GM12865 (cell line): ENCODE data around the gene MID1.

Source experiments
- DNase-seq: peaks from one replicate; pipeline ENCODE4 v3.0.0; 2010; ENCODE audit warnings: low read depth
- H3K4me3 ChIP-seq: 2 replicates; pipeline ENCODE4 v1.5.1; 2011; ENCODE audit warnings: mild to moderate bottlenecking, low read depth, low read length, control low read depth
- CTCF ChIP-seq: IDR thresholded peaks from 2 replicates; pipeline ENCODE4 v1.5.1; 2011; ENCODE audit warnings: low read length, control low read depth, low read depth, inconsistent platforms; ENCODE audit not compliant: insufficient read depth; ENCODE audit errors: missing control alignments

MID1 gene

GRCh38 chrX:10618961-10619360, 1.4 kb downstream of the MID1 start:
- TF ChIP-seq CTCF = no peak
- no peak for DNase-seq
- H3K4me3 ChIP-seq = no peak overlapping the region

GRCh38 chrX:10617999-10618351, 2.4 kb downstream of the MID1 start:
- no peak for TF ChIP-seq CTCF
- H3K4me3 ChIP-seq = no peak overlapping the region
- DNase-seq = no peak

- no peak overlapping the region for H3K4me3 ChIP-seq
- no peak for TF ChIP-seq CTCF
Observed at GRCh38 chrX:10617186-10617998, 3.0 kb downstream of the MID1 start.

GRCh38 chrX:10615931-10616774, 4.2 kb downstream of the MID1 start:
- peak; percentile 43 for TF ChIP-seq CTCF
- peak; percentile 35 for DNase-seq
- no peak overlapping the region for H3K4me3 ChIP-seq

More at GRCh38 chrX:10617186-10617998, 3.0 kb downstream of the MID1 start:
- DNase-seq = no peak

- DNase-seq = no peak
- no peak overlapping the region for H3K4me3 ChIP-seq
- no peak for TF ChIP-seq CTCF
Observed at GRCh38 chrX:10612215-10612614, 8.2 kb downstream of the MID1 start.

- TF ChIP-seq CTCF = no peak
- no peak overlapping the region for H3K4me3 ChIP-seq
- DNase-seq = no peak
Observed at GRCh38 chrX:10611441-10612090, 8.8 kb downstream of the MID1 start.
